ENCODE data around the gene SV2B.

The SV2B gene

DNA sequence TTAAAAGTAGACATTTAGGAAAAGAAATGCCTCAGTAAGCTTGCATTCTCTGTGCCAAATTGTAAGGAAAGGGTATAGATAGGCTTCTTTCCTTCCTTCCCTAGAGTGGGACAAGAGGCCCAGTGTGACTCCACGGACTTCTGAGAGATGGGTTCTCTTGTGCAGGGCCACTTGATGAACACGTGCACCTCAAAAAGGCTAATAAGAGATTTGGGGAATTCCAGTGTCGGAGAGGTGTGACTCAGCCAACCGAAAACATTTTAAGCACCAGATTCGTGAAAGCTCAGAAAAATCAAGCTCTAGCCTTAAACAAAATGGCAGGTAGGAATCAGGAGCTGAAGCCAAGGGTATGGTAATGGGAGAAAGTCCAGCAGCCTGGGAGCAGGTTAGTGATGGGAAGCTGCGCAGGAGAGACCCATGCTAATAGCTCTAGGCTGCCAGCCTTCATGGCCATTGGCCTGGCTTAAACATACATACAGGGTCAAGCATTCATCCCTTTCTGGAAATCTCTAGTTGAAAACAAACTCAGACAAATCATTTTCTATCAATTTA is 56.2 kb downstream of the SV2B start:
- DNase-seq (ENCODE audit: low read depth): no peak
- no peak overlapping the region for H3K4me3 ChIP-seq (ENCODE audit: control insufficient read depth, low read depth, low read length)
- TF ChIP-seq, protein P1, sequence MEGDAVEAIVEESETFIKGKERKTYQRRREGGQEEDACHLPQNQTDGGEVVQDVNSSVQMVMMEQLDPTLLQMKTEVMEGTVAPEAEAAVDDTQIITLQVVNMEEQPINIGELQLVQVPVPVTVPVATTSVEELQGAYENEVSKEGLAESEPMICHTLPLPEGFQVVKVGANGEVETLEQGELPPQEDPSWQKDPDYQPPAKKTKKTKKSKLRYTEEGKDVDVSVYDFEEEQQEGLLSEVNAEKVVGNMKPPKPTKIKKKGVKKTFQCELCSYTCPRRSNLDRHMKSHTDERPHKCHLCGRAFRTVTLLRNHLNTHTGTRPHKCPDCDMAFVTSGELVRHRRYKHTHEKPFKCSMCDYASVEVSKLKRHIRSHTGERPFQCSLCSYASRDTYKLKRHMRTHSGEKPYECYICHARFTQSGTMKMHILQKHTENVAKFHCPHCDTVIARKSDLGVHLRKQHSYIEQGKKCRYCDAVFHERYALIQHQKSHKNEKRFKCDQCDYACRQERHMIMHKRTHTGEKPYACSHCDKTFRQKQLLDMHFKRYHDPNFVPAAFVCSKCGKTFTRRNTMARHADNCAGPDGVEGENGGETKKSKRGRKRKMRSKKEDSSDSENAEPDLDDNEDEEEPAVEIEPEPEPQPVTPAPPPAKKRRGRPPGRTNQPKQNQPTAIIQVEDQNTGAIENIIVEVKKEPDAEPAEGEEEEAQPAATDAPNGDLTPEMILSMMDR (conservative IDR thresholded peaks at IDR 0.05; ENCODE audit: control insufficient read depth, insufficient read depth, low read depth, low read length): no peak

DNA sequence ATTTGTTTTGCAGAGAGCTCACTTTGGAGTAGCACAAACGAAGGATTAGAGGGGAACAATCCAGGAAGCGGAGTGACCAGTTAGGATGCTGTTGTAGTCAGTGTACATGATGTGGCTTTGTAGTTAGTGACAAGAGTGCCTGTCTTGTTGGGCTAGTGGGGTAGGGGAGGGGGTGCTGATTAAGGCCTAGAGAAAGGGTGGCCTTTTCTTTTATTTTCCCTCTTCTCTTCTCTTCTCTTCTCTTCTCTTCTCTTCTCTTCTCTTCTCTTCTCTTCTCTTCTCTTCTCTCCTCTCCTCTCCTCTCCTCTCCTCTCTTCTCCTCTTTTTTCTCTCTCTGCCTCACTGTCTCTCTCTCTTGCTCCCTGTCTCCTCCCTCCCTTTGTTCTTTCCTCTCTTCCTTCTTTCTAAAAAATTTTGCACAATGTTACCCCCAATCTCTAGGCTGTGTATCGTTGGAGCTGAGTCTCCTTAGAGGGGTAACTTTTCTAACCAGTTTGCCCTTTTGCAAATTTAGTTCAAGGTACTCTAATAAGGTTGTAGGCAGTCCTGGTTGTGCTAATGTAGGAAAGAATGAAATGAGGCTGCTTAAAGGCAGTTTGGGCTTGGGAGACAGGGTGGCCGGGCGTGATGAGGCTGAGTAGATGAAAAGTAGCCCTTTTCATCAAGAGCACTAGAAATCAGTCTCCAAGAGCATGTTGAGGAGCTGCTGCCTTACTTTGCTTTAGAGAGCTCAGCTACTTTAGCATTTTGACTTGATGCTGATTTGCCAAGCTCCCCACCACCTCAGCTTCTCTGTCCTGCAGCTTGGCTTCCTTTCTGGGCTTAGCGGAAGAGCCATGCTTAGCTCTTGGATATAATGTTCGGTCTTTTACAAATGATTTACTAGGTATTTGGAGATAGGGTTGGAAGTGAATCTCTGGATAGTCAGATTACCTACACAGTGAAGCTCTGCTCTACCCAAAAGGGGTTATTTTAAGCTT is 58.6 kb downstream of the SV2B start:
- DNase-seq (ENCODE audit: low read depth): no peak
- no peak overlapping the region for H3K4me3 ChIP-seq (ENCODE audit: control insufficient read depth, low read depth, low read length)
- TF ChIP-seq, protein P1 (conservative IDR thresholded peaks at IDR 0.05; ENCODE audit: control insufficient read depth, insufficient read depth, low read depth, low read length): no peak

DNA sequence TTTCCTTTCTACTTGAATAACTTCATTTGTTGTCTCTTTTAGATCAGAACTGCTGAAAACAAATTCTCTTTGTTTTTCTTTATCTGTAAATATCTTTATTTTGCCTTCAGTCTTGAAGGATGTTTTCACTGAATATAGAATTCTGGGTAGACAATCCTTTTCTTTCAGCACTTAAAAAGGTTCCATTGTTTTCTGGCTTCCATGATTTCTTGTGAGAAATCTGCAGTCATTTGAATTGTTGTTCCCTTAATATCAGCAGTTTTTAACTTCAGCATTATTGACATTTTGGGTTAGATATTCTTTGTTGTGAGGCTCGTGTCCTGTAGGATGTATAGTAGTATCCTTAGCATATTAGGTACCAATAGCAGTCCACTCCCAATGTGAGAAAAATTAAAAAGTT is 65.8 kb downstream of the SV2B start:
- TF ChIP-seq, protein P1 (conservative IDR thresholded peaks at IDR 0.05; ENCODE audit: control insufficient read depth, insufficient read depth, low read depth, low read length): no peak
- no peak for DNase-seq (ENCODE audit: low read depth)
- no peak overlapping the region for H3K4me3 ChIP-seq (ENCODE audit: control insufficient read depth, low read depth, low read length)

DNA sequence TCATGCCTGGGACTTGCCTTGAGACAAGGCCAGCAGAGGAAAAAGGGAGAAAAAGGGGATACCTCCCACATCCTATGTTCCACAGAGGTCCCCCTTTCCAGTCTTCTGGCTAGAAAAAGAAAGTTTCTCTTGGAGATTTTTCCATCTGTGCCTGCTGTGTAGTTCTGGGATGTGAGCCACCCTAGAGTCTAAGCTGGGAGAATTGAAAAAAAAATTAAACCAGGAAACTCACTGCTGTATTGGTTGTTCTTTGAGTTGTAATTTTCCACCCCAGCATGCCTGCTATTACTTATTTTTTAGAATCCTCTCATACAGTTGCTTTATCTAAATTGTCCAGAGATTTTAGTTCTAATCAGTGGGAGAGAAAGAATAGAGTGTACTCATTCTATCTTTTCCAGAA is 68.4 kb downstream of the SV2B start:
- H3K4me3 ChIP-seq (ENCODE audit: control insufficient read depth, low read depth, low read length): no peak overlapping the region
- TF ChIP-seq, protein P1 (conservative IDR thresholded peaks at IDR 0.05; ENCODE audit: control insufficient read depth, insufficient read depth, low read depth, low read length): no peak

DNA sequence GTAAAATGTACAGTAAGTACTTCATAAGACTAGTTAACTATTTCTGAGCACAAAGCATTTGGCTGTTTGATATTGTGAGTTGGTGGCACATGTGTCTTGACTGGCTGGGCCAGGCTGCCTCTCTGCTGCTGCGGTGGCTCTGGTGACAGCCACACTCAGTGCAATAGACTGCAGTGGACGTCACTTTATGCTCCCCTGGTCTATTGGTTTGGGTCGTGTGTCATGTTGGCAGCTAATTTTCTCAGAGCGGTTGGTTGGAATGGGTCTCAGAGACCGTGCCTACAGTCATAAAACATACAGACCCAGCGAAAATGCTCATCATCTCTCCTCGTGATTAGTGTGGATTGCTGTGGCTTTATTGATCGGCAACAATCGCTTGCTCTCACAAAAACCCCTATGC is 71.3 kb downstream of the SV2B start:
- TF ChIP-seq, protein P1 (conservative IDR thresholded peaks at IDR 0.05; ENCODE audit: control insufficient read depth, insufficient read depth, low read depth, low read length): no peak
- H3K4me3 ChIP-seq (ENCODE audit: control insufficient read depth, low read depth, low read length): no peak overlapping the region
- no peak for DNase-seq (ENCODE audit: low read depth)

More for the DNA sequence above, 68.4 kb downstream of the SV2B start:
- DNase-seq (ENCODE audit: low read depth): no peak

DNA sequence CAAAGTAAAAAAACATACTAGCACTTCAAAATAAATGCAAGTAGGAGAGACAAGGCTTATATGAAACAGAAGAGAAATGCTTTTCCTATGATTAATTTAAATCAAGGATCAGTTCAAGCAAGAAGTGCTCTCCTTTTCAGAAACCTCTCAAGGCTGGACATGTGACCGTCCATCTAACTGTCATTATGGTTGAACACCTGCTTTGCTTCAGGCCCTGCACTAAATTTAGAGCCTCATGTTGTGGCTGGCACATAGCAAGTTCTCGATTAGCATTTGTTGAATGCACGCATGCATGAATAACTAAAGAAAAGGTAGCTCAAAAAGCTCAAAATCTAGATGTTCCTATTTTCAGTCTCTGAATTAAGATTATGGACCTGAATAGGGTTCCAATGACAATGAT is 82.0 kb downstream of the SV2B start:
- TF ChIP-seq, protein P1 (conservative IDR thresholded peaks at IDR 0.05; ENCODE audit: control insufficient read depth, insufficient read depth, low read depth, low read length): no peak
- no peak overlapping the region for H3K4me3 ChIP-seq (ENCODE audit: control insufficient read depth, low read depth, low read length)
- no peak for DNase-seq (ENCODE audit: low read depth)

All from fibroblast of mammary gland (primary cell).